Measurements from ENCODE around the gene SPSB4.

- TF ChIP-seq CTCF (IDR thresholded peaks at IDR 0.05; ENCODE audit: insufficient read depth, low read length, poor library complexity, severe bottlenecking) (no peak), EZH2phosphoT487 (conservative IDR thresholded peaks at IDR 0.05; ENCODE audit: low read length) (no peak)
These were observed 32.9 kb downstream of the SPSB4 start for GRCh38 chr3:141083836-141084649.
